HUDEP-2 (cell line): ENCODE measurements around the gene ABCC1.

Source experiments
- DNase-seq, 76 experiments: peaks; one replicate each; lab custom pipeline; 2025; ENCODE audit not compliant: unreplicated experiment in 76 of 76; lab: John Stamatoyannopoulos, UW

ABCC1 gene

DNA sequence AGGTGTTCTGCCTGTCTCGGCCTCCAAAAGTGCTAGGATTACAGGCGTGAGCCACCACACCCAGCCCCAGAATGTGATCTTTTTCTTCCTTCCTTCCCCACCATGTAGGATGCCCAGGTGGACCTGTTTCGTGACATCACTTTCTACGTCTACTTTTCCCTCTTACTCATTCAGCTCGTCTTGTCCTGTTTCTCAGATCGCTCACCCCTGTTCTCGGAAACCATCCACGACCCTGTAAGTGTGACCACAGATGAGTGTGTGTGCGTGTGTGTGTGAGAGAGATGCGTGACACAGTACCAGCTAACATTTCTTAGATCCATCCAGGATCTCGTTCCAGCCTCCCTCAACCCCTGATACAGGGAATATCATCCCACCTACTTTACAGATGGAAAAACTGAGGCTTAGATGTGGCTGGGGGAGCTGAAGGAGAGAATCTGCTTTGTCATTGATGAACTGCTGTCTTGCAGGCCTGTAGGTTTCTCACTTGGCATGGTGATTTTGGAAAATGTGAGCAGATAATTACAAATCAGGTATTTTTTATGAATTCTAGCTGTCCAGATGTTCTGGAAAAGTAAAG, 67.1 kb downstream of the ABCC1 start:
- no peak for DNase-seq

DNA sequence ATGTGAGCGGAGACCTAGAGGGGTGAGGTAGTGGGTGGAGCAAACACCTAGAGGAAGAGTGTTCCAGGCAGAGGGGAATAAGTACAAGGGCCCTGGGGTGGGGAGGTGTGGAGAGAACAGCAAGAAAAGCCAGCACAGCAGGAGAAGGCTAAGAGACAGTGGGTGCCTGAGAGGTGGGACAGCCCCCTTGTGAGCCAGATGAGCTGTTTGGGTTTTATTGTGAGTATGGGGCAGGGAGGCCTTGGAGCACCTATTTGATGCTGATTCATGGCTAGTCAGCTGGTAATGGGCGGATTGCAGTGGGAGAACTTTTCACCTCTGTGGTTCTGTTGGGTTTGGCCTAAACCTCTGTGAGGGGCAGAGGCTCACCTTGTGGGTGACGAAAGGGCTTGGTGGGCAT, 68.4 kb downstream of the ABCC1 start:
- no peak for DNase-seq

DNA sequence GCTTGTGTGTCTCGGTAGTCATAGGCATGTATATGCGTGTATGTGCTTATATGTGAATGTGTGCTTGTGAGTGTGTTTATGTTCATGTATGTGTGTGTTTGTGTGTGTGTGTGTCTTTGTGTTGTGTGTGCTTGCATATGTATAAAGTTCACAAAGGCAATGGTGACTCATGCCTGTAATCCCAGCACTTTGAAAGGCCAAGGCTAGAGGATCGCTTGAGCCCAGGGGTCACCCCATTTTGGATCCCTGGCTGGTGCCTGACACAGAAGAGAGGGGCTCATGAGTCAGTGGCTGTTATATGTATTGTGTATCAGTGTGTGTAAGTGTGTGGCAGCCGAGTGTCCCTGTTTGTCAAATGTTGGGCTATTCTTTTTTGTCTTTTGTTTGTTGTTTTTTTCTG, 69.3 kb downstream of the ABCC1 start:
- no peak for DNase-seq

DNA sequence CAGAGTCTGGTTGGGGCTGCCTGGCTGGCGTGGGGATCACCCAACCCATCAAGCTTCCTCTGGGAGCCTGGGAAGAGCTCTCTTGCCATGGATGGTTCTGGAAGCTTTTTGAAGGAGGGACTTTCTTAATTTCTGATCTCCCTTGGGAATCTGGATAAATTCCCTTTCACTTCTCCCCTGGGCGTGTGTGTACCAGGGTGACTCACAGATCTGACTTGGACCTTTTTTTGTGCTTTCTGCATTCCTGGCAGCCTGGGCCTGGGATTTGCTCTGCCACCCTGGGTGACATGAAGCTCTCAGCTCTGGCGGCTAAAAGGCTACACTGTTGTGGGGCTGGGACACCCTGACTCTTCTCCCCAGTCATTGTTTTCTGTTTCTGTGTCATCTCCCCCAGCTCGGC, 70.1 kb downstream of the ABCC1 start:
- DNase-seq = no peak

- no peak for DNase-seq
Measured at GRCh38 chr16:16020291-16020690, 70.9 kb downstream of the ABCC1 start.

- peak in 1 of 76 experiments; percentile 4 for DNase-seq
Measured at GRCh38 chr16:16021020-16021419, 71.6 kb downstream of the ABCC1 start.

DNA sequence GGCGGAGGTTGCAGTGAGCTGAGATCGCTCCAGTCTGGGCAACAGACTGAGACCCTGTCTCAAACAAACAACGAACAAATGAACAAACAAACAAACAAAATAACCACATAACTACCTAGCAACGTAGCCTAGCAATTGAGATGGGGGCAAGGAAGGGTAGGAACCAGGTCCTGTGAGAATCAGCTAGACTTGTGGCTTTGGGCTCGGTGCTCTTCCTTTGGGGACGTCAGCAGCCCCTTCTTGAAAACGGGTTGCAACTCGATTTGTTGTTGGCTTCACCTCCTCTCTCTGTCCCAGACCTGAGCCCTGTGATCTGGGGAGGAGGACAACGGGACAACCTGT, 72.2 kb downstream of the ABCC1 start:
- no peak for DNase-seq

- peak in 73 of 76 experiments; percentile 40 to 95 (median 86) for DNase-seq
Measured at GRCh38 chr16:16021988-16022682, 72.7 kb downstream of the ABCC1 start.

DNA sequence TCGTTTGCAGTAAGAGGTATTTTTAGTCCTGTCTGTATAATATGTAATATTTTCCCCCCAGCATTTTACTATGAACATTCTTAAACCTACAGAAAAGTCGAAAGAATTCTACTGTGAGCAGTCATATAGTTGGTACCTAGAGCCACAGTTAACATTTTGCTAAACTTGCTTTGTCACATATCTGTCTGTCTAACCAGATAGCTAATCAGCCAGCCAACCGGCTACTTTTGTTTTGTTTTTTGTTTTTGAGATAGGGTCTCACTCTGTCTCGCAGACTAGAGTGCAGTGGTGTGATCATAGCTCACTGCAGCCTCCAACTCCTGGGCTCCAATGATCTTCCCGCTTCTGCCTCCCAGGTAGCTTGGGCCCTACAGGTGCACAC, 73.3 kb downstream of the ABCC1 start:
- peak in 57 of 76 experiments; percentile 4 to 76 (median 34) for DNase-seq

- DNase-seq = peak in 1 of 76 experiments; percentile 5
Measured at GRCh38 chr16:16025214-16025968, 76.0 kb downstream of the ABCC1 start.

- DNase-seq = peak in 25 of 76 experiments; percentile 4 to 54 (median 16)
Measured at GRCh38 chr16:16027728-16028310, 78.4 kb downstream of the ABCC1 start.

DNA sequence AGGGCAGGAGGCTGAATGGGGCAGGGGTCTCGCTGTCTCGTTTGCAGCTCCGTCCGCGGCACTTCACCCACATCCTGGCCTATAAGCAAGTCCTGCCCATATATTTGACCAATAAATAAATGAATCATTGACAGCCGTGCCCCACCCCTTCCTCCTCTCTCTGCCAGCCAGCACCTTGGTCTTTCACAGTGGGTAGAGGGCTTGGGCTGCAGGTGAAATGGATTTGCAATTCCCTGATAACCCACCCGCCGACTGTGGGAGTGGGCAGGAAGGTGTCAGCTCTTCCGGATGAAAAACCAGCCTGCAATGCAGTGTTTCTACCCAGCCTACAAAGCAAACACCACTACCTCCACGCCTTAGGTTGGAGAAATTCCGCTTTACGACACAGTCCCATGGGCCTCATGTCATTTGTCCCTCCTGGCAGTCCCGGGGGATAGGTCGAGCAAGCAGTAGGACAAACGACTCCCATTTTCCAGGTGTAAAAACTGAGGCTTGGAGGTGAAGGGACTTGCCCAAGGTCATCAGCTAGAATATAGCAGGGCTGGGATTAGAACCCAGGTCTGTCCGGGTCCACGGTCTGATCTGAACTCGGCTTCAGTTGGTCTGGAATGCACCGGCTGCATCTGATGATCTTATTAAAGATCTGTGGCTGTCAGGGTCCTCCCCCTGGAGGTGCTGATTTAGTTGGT, 79.0 kb downstream of the ABCC1 start:
- no peak for DNase-seq

DNA sequence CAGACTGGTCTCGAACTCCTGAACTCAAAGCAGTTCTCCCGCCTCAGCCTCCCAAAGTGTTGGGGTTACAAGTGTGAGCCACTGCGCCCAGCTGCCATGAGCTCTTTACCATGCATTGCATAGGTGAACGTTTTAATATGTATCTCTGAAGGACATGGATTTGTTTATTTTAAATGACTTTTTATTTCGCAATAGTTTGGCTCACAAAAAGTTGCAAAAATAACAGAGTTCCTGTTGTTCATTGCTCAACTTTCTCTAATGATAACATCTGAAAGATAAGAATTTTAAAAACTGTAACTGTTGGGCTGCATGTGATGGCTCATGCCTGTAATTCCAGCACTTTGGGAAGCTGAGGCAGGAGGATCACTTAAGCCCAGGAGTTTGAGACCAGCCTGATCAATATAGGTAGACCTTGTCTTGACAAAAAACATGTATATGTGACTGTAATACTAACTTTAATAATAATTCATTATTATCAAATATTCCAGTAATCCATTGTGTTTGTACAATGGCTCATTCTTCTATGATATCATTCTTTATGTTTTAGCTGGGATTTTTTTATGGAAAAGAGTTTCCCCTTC, 80.1 kb downstream of the ABCC1 start:
- DNase-seq = no peak

- no peak for DNase-seq
Measured at GRCh38 chr16:16030449-16030848, 81.0 kb downstream of the ABCC1 start.

DNA sequence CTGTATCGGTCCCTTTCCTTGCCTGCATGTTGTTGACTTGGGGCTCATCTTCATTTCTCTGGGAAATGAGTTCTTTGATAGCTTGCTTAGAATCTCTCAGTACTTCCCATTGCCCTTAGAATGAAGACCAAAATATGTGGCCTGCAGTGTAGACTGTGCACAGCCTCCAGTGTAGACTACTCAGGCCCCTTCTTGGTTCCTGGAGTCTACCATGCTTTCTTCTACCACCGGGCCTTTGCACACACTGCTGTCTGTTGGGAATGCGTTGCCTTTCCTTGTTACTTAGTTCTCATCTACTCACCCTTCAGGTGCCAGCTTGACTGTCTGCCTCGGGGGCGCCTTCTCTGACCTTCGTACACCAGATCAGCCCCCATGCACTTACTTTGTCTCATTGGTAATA, 82.0 kb downstream of the ABCC1 start:
- DNase-seq = no peak

- no peak for DNase-seq
Measured at GRCh38 chr16:16032271-16032979, 83.0 kb downstream of the ABCC1 start.

DNA sequence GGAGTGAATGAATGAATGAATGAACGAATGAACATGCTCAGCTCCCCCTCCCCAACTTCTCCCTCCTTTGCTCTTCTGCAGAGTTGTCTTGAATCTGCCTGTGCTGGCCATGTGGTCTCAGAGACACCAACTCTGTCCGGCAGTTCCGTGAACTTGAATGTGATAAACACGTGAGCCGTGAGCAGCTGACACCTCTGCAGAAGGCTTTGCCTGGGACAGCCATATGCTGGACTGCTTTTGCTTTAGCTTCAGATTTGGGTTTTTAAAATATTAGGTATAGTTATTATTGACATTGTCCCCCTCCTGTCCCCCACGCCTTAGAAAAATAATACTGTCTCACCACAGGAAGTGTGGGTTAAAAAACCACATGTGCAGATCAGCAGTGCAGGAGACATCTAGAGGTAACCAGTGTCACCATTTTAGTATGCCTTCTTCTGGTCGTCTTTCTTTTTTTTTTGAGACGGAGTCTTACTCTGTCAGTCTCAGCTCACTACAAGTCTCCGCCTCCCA, 83.8 kb downstream of the ABCC1 start:
- DNase-seq = no peak

DNA sequence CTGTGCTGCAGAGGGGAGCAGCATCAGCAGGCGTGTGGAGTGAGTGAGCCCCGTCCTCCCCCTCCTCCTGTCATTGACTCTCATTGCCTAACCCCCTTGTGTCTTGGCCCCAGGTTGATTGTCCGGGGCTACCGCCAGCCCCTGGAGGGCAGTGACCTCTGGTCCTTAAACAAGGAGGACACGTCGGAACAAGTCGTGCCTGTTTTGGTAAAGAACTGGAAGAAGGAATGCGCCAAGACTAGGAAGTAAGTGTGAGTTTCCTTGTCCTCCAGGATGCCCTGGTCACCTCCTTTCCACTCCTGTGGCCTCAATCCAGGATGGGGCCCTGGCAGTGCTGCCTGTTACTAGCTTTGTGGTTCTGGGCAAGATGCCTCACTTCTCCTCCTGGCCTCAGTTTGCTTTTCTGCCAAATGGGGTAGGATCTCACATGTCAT, 87.0 kb downstream of the ABCC1 start:
- no peak for DNase-seq

DNA sequence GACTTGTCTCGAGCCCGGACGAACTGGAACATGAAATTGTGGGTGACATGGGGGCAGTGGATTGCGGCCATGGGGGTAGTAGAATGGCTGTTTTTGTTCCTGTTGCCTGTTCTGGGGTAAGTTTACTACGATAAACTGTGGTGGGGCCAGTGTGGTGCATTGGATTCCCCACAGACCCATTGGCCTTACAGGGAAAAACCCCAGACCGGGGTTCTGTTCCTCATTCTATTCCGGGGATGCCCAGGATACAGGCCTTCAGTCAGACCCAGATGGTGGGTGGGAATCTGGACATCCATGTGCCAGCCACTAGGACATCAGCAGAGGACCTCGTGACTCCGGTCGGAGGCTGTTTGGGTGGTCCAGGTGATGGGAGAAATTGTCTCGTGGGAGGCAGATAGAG, 88.1 kb downstream of the ABCC1 start:
- DNase-seq = no peak

DNA sequence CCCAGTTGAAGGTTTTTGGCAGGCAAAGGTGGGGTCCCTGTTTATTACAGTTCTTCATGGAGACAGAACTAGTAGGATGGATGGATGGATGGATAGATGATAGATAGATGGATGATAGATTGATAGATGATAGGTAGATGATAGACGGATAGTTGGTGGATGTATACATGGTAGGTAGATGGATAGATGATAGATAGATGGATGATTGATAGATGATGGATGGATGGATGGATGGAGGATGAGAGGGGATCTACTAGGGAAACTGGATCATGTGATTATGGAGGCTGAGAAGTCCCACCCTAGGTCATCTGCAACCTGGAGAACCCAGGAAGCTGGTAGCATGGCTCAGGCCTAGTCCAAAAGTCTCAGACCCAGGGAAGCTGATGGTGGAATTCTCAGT, 88.6 kb downstream of the ABCC1 start:
- no peak for DNase-seq
